ENCODE data around the gene USP24. TPM values are rescaled to one million over a fixed set of nuclear protein-coding genes. Genes with fewer than 3 reads are reported as not detected.

Gene USP24
- polyA plus RNA-seq, 1 of the 3 experiments (the other 2 are of a cell fraction): 8.1 TPM

DNA sequence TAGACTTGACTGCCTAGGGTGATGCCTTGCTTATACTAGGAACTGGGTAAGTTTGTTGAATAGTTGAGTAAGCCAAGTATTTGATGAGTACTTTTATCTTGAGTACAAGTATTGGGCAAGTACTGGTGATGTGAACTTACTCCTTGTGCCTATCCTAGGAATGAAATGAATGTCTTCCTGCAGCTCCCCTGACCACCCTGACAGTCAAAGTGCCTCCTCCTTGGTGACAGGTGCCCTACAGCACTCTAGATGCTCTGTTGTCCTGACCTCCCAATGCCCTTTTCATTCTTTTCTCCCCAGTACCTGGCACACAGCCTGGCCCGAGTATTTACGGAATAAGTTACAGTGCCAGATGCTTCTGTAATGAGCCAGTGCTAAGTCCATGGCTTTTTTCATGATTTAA lies 150.3 kb downstream of the USP24 start:
- TF ChIP-seq, protein P1, sequence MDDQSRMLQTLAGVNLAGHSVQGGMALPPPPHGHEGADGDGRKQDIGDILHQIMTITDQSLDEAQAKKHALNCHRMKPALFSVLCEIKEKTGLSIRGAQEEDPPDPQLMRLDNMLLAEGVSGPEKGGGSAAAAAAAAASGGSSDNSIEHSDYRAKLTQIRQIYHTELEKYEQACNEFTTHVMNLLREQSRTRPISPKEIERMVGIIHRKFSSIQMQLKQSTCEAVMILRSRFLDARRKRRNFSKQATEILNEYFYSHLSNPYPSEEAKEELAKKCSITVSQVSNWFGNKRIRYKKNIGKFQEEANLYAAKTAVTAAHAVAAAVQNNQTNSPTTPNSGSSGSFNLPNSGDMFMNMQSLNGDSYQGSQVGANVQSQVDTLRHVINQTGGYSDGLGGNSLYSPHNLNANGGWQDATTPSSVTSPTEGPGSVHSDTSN (IDR thresholded peaks at IDR 0.05): no peak
- TF ChIP-seq NFIC (IDR thresholded peaks at IDR 0.05; ENCODE audit: borderline replicate concordance) (peak; percentile 28; the same call in 1 of the 2 replicates), TCF12 (IDR thresholded peaks at IDR 0.05) (peak; percentile 29; the same call in 1 of the 2 replicates)
- H3K9me2 ChIP-seq: no peaks in the 10 kb centered on the region
- CTCF ChIA-PET: interaction anchor here (0.8 to 1.3 kb wide), 3 partner anchors 9 to 273 kb away, joined by 3 to 4 read pairs (median 3); no protein-coding TSS in a partner anchor
- no peak overlapping the region for H2AFZ ChIP-seq (ENCODE audit: low read depth)
- H3K36me3 ChIP-seq (replicated peaks in 1 of 2; ENCODE audit: control insufficient read depth in 1 of 2, insufficient read depth in 2 of 2, low read length in 1 of 2): peaks cover 22 to 36% of the 10 kb centered on the region in 2 experiments
- no peaks in the 10 kb centered on the region for H3K9me3 ChIP-seq
- no peak for DNase-seq
- WGBS (ENCODE audit: low lambda C conversion rate): 38% methylated on average over 2 of the region's 2 CpGs
- no peak overlapping the region for H3K4me3 ChIP-seq (ENCODE audit: low read depth in 2 of 2, low read length in 1 of 2)
- no peak overlapping the region for H3K4me2 ChIP-seq
- H4K20me1 ChIP-seq (ENCODE audit: insufficient read depth): no peaks in the 10 kb centered on the region
- no peak overlapping the region for H3K9ac ChIP-seq
- peak overlapping the region in 1 of 2 experiments; percentile 43; a peak in 2 of 4 replicates for H3K27ac ChIP-seq (ENCODE audit: low read depth in 2 of 2, low read length in 1 of 2)
- no peaks in the 10 kb centered on the region for H3K79me2 ChIP-seq (ENCODE audit: insufficient read depth)
- POLR2A ChIA-PET: no interaction called here
- no peaks in the 10 kb centered on the region for H3F3A ChIP-seq (replicated peaks; ENCODE audit: insufficient read depth)
- H3K27me3 ChIP-seq (ENCODE audit: insufficient read depth): no peaks in the 10 kb centered on the region
- peaks cover 0 to 37% of the 10 kb centered on the region in 2 experiments; a peak in 2 of 4 replicates for H3K4me1 ChIP-seq (ENCODE audit: control insufficient read depth in 1 of 2, insufficient read depth in 2 of 2, low read depth in 1 of 2, low read length in 1 of 2)

DNA sequence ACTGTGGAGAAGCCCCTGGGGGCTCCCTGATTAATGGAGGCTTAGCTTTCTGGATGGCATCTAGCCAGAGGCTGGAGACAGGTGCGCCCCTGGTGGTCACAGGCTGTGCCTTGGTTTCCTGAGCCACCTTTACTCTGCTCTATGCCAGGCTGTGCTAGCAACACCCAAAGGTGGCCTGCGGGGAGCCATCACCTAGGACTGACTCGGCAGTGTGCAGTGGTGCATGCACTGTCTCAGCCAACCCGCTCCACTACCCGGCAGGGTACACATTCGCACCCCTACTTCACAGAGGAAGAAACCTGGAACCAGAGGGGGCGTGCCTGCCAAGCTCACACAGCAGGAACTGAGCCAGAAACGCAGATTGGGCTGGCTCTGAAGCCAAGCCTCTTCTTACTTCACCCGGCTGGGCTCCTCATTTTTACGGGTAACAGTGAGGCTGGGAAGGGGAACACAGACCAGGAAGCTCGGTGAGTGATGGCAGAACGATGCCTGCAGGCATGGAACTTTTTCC lies 151.0 kb downstream of the USP24 start:
- H4K20me1 ChIP-seq (ENCODE audit: insufficient read depth): no peaks in the 10 kb centered on the region
- H3K9ac ChIP-seq: no peak overlapping the region
- peaks cover 0 to 37% of the 10 kb centered on the region in 2 experiments; a peak in 2 of 4 replicates for H3K4me1 ChIP-seq (ENCODE audit: control insufficient read depth in 1 of 2, insufficient read depth in 2 of 2, low read depth in 1 of 2, low read length in 1 of 2)
- H3K27ac ChIP-seq (ENCODE audit: low read depth in 2 of 2, low read length in 1 of 2): peak overlapping the region in 1 of 2 experiments; percentile 43; a peak in 1 of 4 replicates
- H3K9me2 ChIP-seq: no peaks in the 10 kb centered on the region
- H2AFZ ChIP-seq (ENCODE audit: low read depth): no peak overlapping the region
- peaks cover 22 to 31% of the 10 kb centered on the region in 2 experiments for H3K36me3 ChIP-seq (replicated peaks in 1 of 2; ENCODE audit: control insufficient read depth in 1 of 2, insufficient read depth in 2 of 2, low read length in 1 of 2)
- WGBS (ENCODE audit: low lambda C conversion rate): 79% methylated on average over 10 of the region's 12 CpGs
- H3K4me3 ChIP-seq (ENCODE audit: low read depth in 2 of 2, low read length in 1 of 2): no peak overlapping the region
- CTCF ChIA-PET: interaction anchor here (0.8 to 1.3 kb wide), 5 partner anchors 10 to 274 kb away, joined by 3 to 4 read pairs (median 4); no protein-coding TSS in a partner anchor
- peak; percentile 61 for DNase-seq
- H3K9me3 ChIP-seq: no peaks in the 10 kb centered on the region
- H3K27me3 ChIP-seq (ENCODE audit: insufficient read depth): no peaks in the 10 kb centered on the region
- POLR2A ChIA-PET: no interaction called here
- no peaks in the 10 kb centered on the region for H3F3A ChIP-seq (replicated peaks; ENCODE audit: insufficient read depth)
- no peak overlapping the region for H3K4me2 ChIP-seq
- no peaks in the 10 kb centered on the region for H3K79me2 ChIP-seq (ENCODE audit: insufficient read depth)
- TF ChIP-seq FOXM1 (IDR thresholded peaks at IDR 0.05; ENCODE audit: low read depth): no peak
- TF ChIP-seq NRF1 (IDR thresholded peaks at IDR 0.05; ENCODE audit: low read depth, low read length): no peak
- no peak for TF ChIP-seq TCF12 (IDR thresholded peaks at IDR 0.05)
- TF ChIP-seq, protein P2, sequence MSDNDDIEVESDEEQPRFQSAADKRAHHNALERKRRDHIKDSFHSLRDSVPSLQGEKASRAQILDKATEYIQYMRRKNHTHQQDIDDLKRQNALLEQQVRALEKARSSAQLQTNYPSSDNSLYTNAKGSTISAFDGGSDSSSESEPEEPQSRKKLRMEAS (IDR thresholded peaks at IDR 0.05; ENCODE audit: low read depth): no peak
- no peak for TF ChIP-seq USF2 (IDR thresholded peaks at IDR 0.05; ENCODE audit: borderline replicate concordance, low read depth, low read length)
- TF ChIP-seq RFX5 (IDR thresholded peaks at IDR 0.05; ENCODE audit: low read length): no peak
- TF ChIP-seq YY1 (IDR thresholded peaks at IDR 0.05; ENCODE audit: low read depth): no peak
- TF ChIP-seq CHD2 (IDR thresholded peaks at IDR 0.05; ENCODE audit: low read length, partially characterized antibody): no peak
- TF ChIP-seq, protein P3, sequence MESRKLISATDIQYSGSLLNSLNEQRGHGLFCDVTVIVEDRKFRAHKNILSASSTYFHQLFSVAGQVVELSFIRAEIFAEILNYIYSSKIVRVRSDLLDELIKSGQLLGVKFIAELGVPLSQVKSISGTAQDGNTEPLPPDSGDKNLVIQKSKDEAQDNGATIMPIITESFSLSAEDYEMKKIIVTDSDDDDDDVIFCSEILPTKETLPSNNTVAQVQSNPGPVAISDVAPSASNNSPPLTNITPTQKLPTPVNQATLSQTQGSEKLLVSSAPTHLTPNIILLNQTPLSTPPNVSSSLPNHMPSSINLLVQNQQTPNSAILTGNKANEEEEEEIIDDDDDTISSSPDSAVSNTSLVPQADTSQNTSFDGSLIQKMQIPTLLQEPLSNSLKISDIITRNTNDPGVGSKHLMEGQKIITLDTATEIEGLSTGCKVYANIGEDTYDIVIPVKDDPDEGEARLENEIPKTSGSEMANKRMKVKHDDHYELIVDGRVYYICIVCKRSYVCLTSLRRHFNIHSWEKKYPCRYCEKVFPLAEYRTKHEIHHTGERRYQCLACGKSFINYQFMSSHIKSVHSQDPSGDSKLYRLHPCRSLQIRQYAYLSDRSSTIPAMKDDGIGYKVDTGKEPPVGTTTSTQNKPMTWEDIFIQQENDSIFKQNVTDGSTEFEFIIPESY (IDR thresholded peaks at IDR 0.05; ENCODE audit: borderline replicate concordance, low read depth): no peak
- no peak for TF ChIP-seq MXI1 (IDR thresholded peaks at IDR 0.05; ENCODE audit: low read depth, low read length)
- TF ChIP-seq NFIC (IDR thresholded peaks at IDR 0.05; ENCODE audit: borderline replicate concordance): no peak
- TF ChIP-seq FOXJ3 (CRISPR knock-in tag; IDR thresholded peaks at IDR 0.05): no peak
